Stimulated activated CD4-positive, alpha-beta T cell treated with anti-CD3 and anti-CD28 coated beads, Interleukin-2, amount 100 ng/mL, for 24 hours (primary cell): Measurements from ENCODE around the gene CELA2A.

Experiments
- DNase-seq, 2 donors: peaks; one replicate each; pipeline ENCODE4 v3.0.0-alpha.2; 2020

Gene CELA2A

DNA sequence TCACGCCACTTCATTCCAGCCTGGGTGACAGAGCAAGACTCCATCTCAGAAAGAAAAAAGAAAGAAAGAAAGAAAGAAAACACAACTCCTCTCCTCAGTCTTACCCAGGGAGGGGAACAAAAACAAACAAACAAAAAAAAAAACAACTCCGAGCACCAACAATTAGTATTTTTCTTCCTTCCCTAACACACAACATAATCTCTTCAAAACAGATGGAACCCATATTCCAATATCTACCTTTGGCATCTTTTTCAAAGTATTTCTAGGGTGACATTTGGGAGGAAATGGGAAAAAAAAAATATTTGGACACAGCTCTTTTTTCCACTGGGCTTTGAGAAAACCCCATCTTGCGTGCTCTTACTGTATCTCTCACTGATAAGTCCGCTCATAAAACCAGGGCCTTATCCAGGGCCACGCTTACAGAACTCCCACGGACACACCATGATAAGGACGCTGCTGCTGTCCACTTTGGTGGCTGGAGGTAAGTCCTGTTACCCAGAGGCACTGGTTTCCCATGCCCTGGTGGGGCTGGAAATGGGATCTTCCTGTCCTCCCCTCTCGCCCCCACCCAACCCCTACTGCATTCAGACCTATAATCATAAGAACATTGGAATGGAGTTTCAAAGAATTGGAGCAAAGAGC, at the start of gene CELA2A:
CELA2A (plus strand) TSS at position 420 of the 642 bp plus-strand sequence; CDS start at position 442, 22 bp downstream.
- no peak for DNase-seq

DNA sequence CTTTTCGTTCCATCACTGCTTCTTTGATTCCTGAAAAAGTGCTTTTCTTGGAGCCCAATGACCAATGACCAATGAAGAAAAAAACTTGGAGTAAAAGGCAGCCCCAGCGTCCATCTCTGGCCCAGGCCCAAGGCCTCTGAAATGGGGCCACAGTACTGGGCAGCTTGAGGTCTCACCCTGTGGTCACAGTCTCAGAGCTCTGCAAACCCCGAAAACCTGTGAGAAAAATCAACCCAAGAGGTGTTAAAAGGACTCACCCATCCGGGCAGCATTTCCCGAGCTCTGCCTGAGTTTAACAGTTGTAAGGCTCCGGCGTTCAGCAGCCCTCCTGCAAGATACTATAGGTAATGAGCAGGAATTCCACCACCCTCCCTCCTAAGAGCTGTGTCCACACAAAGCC, 49.0 kb upstream of the CELA2A start:
- no peak for DNase-seq

DNA sequence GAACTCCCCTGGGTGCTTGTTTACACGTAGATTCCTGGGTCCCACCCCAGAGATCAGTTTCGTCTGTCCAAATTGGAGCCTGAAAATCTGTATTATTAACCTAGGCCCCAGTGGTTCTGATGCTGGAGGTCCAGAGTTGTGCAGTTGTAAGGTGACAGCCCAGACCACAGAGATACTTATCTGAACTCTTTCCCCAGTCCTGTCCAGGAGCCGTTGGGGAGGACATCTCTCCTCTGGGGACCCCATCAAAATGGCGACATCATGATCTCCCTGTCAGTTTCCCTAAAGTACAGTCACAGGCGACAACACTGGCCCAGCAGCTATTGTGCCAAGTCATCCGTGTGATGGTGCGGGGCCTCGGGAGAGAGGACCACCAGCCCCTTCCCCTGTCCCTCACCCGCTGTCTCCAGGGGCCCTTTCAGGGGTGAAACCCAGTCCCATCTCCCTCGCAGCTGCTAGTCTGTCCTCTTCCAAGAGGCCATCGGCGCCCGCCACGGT, 47.6 kb upstream of the CELA2A start:
- DNase-seq = no peak

DNA sequence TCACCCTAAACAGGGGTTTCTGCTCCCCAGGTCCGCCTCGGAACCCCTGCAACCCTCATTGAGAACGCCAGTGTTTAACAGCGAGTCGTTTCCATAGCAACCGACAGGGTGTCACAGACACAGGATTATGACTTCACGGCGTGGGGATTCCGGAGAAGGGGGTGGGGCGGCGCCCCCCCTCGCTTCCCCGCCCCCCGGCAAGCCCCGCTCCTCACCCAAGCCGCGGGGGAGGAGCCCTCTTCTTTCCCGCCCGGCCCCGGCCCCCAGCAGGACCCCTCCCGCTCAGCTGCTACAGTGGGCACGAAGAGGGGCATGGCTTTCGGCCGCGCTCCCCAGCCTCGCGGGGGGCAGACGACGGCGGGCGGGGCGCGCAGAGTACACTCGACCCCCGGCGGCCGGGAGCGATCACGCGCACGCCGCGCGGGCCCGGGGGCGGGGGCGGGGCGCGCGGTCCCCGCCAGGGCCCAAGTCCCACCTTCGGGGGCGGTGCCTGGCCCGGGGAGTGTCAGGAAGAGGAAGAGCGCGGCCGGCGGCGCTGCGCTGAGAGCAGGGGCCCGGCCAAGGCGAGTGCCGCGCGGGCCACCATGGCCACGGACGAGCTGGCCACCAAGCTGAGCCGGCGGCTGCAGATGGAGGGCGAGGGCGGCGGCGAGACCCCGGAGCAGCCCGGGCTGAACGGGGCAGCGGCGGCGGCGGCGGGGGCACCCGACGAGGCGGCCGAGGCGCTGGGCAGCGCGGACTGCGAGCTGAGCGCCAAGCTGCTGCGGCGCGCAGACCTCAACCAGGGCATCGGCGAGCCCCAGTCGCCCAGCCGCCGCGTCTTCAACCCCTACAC, 46.9 kb upstream of the CELA2A start, which contains the start of gene EFHD2:
EFHD2 (plus strand) TSS at position 501 of the 835 bp plus-strand sequence; CDS start at position 585, 84 bp downstream.
- peak; percentile 86 to 89 for DNase-seq

DNA sequence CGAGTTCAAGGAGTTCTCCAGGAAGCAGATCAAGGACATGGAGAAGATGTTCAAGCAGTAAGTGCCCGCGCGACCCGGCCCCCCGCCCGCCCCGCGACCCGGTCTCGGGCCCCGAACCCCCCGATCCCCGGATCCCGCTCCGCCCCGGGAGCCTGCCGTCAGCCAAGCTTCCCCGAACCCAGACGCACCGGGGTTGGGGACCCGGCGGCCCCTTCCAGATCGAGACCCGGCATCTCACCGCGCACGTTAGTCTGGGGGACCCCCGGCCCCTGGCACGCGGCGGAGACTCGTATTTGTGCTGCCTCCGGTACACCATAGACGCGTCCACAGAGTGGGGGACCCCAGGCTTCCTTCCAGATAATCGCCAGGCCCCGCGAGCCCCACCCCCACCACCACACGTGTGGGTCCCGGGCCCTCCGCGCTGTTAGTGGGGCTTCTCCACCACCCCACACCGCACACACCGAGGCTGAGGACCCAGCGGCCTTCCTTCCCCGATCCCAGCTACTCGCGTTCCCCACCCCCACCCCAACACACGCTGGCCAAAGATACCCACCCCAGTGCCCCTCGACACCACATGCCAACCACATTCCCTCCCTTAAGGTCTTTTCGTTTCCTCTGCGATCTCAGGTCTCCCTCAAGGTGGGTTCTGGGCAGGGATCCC, 46.2 kb upstream of the CELA2A start:
- peak in 1 of 2 donors; percentile 41 for DNase-seq

DNA sequence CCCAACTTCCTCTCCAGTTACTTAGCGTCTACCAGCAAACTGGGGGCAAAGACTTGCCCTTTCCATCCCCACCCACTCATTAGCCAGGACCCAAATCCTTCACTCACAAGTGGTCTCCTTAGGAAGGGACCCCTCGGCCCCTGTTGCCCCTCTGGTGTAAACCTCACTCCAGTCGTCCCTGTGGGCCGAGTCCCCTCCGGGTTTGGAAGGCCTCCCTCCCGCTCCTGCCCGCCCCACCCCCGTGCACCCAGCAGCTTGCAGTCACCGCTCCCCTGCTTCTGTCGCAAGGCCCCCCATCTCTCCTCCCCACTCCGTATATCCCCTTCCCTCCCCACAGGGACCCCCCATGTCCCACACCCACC, 45.7 kb upstream of the CELA2A start:
- DNase-seq = peak in 1 of 2 donors; percentile 19

DNA sequence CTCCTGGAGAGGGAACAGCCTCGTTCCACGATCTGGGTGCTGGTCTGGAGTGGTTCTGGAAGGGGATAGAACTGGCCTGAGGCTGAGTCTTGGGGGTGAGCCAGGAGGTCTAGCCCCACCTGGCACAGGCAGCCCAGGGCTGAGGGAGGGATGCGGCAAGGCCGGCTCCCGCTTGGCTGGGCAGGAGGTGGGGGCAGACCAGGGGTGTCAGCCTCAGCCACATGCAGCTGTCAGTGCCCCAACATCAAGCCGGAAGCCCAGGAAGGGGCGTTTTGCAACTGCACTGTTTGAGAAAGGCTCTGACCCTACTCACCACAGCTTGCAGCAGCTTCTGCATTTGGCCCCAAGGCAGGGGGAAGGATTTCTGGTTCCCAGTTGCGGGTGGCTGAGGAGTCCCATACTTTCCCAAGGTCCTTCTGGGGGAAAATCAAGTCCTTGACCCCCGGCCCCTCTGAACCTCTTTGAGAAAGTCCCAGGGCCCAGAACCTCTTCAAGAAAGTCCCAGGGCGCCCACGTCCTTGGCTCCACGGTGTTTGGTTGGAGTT, 44.9 kb upstream of the CELA2A start:
- peak in 1 of 2 donors; percentile 39 for DNase-seq

DNA sequence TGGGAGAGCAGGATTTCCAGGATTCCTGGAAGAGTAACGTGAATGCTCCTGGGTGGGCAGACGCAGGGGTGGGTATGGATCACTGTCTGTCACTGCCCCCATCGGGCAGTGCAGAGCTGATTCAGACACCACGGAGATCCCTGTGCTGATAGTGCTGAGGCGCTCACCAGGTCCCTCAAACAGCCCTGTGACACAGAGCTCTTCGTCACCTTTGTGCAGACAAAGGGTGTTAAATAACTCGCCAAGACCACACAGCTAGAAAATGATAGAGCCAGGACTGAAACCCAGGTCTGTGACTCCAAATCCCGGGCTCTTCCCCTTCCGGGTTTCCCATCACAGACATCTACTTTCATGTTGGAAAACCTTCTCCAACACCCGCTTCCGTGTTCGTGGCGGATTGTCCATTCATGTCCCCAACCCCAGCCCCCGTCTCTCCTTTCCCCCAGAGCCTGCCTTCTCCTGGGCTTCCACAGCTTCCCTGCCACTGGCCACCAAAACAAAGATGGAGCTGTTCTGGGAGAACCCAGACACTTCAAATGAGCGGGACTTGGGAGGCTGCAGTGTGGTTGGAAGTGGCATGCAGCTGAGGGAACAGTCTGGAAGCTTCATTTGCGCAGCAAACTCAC, 44.2 kb upstream of the CELA2A start:
- peak; percentile 49 to 55 for DNase-seq

DNA sequence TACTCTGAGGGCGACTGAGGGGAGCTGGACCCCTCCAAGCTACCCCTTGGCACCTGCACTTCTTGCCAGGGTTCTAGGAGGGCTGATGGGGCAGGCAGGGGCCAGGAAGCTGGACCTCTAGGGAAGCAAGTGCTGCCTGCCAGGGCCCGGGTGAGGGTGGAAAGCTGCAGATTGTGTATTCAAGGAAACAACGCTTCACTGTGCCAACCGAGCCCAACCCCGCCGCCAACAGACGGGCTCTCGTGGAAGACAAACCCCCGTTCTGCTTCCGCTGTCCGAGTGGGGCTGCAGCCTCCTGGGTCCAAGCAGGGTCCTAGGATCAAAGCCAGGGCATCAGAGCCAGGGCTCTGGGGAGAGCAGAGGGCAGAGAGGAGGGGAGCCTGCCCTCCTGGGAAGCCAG, 43.7 kb upstream of the CELA2A start:
- no peak for DNase-seq

DNA sequence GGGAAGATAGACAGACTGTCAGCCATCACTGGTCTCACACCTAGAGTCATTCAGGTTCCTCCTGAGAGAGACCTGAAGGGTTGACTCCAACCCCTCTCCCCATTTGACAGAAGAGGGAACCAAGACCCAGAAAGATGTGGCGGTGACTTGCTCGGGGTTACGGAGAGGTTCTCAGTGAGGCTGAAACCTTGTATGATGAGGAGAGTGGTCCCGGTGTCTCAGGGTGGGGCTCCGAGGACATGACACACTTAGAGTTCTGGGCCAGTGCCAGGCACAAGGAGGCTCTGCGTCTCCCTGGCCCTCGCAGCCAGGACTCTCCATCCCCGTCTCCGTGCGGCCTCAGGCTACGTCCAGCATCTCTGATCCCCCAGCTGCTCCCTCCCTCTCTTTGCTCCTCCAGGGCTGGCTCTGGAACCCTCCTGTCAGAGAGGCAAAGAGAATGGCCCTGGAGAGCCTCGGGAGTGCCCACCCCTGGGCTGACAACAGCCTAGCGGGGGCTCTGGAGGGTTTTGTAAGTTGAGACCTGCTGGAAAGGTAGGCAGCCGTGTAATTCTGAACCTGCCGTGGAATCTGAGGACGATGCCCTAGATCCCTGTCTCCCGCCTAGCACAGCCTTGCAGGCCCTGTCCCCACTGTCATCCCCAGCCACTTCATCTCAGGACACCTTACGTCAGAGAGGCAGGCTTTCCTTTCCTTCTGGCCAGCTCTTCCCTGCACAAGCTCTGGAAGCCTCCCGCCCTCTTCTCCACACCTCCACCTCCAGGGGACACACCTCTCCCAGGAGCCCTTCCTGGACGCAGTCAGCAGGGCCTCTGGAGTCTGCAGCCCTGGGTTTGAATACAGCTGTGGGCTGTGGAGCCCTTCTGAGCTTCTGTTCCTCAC, 42.7 kb upstream of the CELA2A start:
- DNase-seq = no peak

DNA sequence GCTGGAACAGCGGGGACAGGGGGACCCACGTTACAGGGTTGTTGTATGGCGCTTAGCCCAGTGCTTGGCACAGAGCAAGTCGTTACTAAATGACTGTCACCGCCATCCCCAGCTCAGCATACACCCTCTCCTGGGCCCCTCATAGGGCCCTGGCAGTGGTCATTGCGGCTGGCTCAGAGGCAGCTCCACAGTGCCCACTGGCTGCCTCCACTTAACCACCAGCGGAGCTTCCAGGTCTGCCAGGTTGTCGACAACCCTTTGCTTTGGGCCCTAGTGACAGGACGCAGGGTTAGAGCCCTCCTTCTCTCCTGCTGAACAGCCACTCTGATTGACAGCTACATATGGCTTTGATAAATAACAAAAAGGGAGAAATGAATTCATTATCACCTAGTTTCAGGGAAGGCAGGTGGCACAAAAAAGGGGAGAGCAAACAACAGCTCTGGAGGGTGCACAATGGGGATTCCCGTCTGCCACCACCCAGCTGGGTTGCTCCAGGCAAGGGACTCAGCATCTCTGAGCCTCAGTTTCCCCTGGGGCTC, 42.0 kb upstream of the CELA2A start:
- no peak for DNase-seq

DNA sequence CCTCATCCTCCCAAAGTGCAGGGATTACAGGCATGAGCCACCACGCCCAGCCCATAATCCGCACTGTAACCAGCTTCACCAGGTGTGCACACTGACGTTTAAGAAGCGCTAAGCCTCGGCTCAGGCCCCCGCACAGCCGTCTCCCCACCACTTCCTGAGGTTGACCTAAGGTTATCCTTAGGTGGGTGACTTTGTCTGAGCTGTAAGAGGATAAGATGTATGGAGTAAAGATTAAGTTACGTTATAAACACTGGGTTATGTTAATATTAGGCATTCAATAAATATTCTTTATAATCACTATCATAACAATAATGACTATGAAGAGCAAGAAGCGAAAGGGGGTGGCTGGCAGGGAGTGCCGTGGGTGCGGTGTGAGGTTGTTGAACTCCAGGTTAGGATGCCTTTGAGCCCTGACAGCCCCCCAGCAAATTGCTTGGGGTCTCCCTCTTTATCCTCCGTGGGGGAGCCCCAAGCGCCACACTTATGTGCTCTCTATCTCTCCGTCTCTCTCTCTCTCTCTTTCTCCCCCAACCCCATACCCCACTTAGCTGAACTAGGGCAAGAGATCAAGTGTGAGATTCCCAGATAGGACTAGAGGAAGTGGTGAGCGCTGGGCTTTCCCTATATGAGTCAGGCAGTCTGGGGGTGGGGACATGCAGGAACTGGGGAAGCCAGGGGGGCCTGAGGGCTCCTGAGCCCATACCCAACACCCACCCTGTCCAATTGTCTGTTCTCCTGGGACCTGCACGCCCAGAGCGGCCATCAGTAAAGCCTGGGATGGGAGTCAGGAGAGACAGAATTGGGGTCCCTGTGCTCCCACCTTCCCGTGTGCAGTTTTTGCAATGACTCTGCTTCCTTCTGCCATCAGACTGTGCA, 39.2 kb upstream of the CELA2A start:
- DNase-seq = peak; percentile 59 to 62

DNA sequence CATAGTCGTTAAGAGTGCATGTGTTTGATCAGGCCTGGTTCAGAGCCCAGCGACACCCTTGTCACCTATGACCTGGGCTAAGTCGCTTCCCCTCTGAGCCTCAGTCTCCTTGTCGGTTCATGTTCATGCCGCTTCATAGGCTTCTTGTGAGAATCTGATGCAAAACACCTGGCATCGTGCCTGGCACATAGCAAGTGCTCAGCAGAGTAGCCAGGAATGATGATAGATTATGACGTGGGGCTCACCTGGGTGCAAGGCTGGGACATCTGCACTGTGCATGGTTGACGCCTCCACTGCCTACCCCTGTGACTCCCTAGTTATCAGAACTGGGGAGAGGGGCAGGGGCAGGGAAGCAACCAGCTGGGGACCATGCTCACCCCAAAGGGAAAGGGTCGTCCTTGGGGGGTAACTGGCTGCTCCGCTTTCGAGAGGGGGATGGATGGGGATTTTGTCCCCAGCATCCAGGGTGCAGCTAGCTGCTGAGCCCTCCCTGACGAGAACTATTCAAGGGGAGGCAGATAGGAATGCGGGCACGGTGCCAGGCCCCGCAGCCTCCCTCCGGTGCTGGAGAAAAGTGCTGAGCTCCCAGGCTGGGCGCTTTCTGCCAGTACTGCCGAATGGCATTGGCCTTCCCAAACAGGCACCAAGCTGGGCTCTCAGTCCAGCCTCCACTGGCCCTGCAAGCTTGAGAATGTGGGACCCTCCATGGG, 37.6 kb upstream of the CELA2A start:
- no peak for DNase-seq

DNA sequence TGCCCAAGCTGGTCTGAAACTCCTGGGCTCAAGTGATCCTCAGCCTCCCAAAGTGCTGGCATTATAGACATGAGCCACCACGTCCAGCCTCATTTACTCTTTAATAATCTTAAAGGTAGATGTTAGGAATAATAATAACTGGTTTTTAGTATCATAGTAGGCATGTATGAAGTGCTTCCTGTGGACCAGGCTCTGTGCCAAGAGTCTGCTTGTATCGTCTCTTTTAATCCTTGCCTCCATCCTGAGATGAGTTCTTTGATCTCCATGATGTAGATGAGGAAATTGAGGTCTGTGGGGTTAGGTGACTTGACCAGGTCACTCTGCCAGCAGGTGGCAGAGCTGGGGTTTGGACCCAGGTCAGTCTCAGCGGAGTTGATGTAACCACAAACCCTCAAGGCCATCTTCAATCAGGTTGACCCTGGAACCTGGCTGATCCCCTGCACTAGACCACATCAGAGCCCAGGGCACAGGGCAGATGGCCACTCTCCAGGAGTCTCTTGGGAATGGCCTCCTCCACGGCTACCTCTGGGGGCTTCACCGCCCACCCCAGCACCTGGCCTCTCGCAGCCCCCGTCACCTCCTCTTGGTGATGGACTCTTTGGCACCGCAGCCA, 35.6 kb upstream of the CELA2A start:
- no peak for DNase-seq

DNA sequence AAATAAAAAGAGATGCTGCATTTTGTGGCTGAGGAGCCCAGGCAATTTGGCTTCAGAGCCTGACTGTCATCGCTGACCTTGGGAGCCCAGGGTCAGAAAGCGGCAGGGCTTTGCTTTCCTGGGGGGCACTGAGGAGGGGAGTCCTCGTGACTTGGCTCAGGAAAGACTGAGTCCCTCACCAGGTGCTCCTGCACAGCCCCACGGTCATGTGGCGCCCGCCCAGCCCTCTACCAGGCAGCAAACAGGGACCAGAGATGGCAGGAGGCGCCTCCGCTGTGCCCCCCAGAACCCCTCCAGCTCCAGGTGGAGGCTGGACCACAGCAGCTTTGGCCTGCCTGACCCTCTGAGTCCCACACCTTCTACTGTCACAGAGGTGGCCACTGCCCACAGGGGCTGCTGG, 33.7 kb upstream of the CELA2A start:
- no peak for DNase-seq

DNA sequence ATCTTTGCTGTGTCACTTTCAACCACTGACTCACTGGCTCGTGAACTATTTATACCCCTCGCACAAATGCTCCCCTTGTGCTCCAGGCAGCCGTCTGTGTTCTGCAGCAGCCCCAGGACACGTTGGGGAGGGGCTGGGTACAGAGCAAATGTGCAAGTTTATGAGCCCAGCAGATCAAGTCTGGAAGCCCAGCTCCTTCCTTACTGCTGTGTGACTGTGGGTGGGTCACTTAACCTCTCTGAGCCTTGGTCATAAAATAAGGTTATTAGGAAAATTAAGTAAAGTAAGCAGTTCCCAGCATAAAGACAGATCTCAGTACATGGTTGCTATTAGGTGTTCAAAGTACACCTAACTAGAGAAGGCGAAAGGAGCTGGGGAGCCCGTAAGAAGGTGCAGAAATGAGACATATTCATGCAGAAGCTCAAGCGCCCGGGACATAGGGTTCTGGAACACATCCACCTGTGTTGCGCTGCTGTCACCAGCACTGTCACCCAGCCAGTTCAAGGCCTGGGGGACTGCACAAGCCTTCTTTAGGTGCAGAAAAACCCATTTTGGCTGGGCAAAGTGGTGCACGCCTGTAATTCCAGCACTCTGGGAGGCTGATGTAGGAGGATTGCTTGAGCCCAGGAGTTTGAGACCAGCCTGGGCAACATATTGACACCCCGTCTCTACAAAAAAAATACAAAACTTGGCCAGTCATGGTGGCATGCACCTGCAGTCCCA, 33.0 kb upstream of the CELA2A start:
- DNase-seq = no peak

DNA sequence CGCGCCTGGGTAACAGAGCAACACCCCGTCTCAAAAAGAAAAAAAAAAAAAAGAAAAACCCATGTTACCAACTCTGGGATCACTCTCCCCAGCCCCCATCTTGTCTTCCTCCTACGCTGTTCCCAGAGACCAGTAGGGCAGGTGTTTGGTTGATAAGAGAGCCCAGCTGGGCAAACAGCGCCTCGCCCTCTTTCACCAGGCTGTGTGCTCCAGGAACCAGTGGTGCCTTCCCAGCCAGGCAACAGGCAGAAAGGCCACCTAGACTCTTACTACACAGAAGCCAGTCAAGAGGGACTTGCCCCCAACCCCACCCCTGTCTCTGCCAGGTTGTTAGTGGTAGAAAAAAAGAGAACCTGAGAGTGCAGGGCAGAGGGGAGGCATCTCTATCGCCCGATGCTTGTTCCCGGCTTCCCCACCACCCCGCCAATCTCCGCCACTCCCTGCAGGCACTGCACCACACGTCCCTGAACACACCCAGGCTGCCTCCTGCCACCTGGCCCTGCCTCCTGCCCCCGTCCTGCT, 32.3 kb upstream of the CELA2A start:
- no peak for DNase-seq

DNA sequence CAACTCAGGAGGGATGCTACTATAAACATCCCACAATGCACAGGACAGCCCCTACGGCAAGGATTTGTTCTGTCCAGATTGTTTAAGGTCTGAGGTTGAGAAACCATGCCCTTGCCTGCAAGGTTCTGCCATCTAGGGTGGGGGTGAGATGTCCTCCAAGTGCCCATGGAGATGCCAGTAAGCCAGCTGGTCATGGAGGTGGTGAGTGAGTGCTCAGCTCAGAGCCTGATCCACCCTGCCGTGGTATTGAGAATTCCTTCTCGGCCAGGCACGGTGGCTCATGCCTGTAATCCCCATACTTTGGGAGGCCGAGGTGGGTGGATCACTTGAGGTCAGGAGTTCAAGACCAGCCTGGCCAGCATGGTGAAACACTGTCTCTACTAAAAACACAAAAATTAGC, 31.6 kb upstream of the CELA2A start:
- no peak for DNase-seq
